ENCODE results near the gene MOB3A. TPM values are rescaled to one million over a fixed set of nuclear protein-coding genes. Genes with fewer than 3 reads are reported as not detected.

Gene MOB3A
- polyA plus RNA-seq, 1 donor (not counting 4 experiments of a cell fraction or from before 2014, with no cell fraction given) = 34.2 TPM

DNA sequence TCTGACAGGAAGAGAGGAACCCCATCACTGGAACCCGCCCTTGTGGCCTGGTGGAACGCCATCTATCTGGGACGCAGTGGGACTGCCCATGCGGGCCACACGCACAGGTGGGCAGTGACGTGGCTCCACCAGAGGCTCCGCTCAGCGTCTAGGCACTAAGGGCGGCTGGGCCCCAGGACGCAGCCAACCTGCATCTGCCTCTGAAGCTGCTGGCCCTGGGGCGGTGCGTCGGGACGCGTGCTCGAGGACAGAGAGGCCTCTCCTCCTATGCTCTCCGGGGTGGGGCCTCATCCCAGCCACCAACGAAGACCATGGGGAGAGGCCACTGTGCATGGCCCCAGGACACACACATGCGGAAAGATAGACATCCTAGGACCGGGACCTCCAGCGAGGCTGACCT is 18.7 kb upstream of the MOB3A start:
- no peak for DNase-seq (ENCODE audit: low read depth, low spot score)
- peaks cover 53 to 70% of the 10 kb centered on the region in 2 experiments for H3K36me3 ChIP-seq (ENCODE audit: control insufficient read depth in 2 of 2, extremely low read depth in 1 of 2, insufficient read depth in 2 of 2, low read length in 2 of 2)
- no peaks in the 10 kb centered on the region for H3K79me2 ChIP-seq (ENCODE audit: control insufficient read depth, insufficient read depth, low read length)
- H3K27me3 ChIP-seq (ENCODE audit: control insufficient read depth, extremely low read depth, insufficient read depth, low read length) = no peaks in the 10 kb centered on the region
- no peak overlapping the region for H3K27ac ChIP-seq (ENCODE audit: control insufficient read depth, insufficient read depth, low read length)
- H3K9ac ChIP-seq (ENCODE audit: control insufficient read depth, extremely low read depth, insufficient read depth, low read length) = no peak overlapping the region
- no peak overlapping the region for H2AFZ ChIP-seq (ENCODE audit: control insufficient read depth, low read length)
- no peak for TF ChIP-seq EZH2 (IDR thresholded peaks at IDR 0.05; ENCODE audit: low read length)
- TF ChIP-seq, protein P1, sequence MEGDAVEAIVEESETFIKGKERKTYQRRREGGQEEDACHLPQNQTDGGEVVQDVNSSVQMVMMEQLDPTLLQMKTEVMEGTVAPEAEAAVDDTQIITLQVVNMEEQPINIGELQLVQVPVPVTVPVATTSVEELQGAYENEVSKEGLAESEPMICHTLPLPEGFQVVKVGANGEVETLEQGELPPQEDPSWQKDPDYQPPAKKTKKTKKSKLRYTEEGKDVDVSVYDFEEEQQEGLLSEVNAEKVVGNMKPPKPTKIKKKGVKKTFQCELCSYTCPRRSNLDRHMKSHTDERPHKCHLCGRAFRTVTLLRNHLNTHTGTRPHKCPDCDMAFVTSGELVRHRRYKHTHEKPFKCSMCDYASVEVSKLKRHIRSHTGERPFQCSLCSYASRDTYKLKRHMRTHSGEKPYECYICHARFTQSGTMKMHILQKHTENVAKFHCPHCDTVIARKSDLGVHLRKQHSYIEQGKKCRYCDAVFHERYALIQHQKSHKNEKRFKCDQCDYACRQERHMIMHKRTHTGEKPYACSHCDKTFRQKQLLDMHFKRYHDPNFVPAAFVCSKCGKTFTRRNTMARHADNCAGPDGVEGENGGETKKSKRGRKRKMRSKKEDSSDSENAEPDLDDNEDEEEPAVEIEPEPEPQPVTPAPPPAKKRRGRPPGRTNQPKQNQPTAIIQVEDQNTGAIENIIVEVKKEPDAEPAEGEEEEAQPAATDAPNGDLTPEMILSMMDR (optimal IDR thresholded peaks at IDR 0.05 in 1 of 3, IDR thresholded peaks at IDR 0.05 in 1 of 3, conservative IDR thresholded peaks at IDR 0.05 in 1 of 3; ENCODE audit: extremely low read depth in 1 of 3, insufficient read depth in 2 of 3, low read length in 3 of 3) = no peak
- no peaks in the 10 kb centered on the region for H3K9me1 ChIP-seq (ENCODE audit: control insufficient read depth, extremely low read depth, insufficient read depth, low read length)
- H4K20me1 ChIP-seq (ENCODE audit: control insufficient read depth, extremely low read depth, insufficient read depth, low read length) = no peaks in the 10 kb centered on the region
- H3K4me1 ChIP-seq (ENCODE audit: control insufficient read depth, extremely low read depth, insufficient read depth, low read length) = no peaks in the 10 kb centered on the region
- no peak for FAIRE-seq
- dilution Hi-C loops (cut with MboI; ENCODE audit: extremely low pct_ligation_motif_present, low sequenced_read_pairs) = no loop called here
- no peaks in the 10 kb centered on the region for H3K9me3 ChIP-seq (ENCODE audit: control insufficient read depth, low read depth, low read length)
- H3K4me3 ChIP-seq (ENCODE audit: control insufficient read depth in 2 of 3, extremely low read depth in 1 of 3, insufficient read depth in 2 of 3, low read depth in 1 of 3, low read length in 3 of 3) = no peak overlapping the region
- no peak overlapping the region for H3K4me2 ChIP-seq (ENCODE audit: control insufficient read depth, extremely low read depth, insufficient read depth, low read depth, low read length)

DNA sequence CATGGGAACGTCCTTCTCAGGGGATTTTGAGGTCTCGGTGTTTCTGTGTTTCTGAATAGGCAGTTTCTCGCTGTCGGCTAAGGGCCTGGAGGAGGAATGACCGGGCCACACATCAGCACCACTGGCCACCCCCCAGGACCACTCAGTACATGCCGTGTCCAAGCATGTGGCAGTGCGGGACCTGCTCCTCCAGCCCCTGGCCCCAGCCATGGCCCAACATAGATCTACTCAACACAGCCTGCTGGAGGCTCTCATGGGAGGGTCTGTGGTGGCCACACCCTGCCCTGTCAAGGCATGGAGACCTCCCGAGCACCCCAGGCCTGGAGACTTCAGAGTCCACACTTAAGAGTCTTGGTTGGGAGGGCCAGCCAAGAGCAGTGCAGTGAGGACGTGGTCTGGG is 18.1 kb upstream of the MOB3A start:
- H3K4me3 ChIP-seq (ENCODE audit: control insufficient read depth in 2 of 3, extremely low read depth in 1 of 3, insufficient read depth in 2 of 3, low read depth in 1 of 3, low read length in 3 of 3) = no peak overlapping the region
- no peak for FAIRE-seq

More for the DNA sequence above, 18.1 kb upstream of the MOB3A start:
- TF ChIP-seq, protein P1 (optimal IDR thresholded peaks at IDR 0.05 in 1 of 3, IDR thresholded peaks at IDR 0.05 in 1 of 3, conservative IDR thresholded peaks at IDR 0.05 in 1 of 3; ENCODE audit: extremely low read depth in 1 of 3, insufficient read depth in 2 of 3, low read length in 3 of 3) = no peak
- TF ChIP-seq EZH2 (IDR thresholded peaks at IDR 0.05; ENCODE audit: low read length) = no peak
- Histone ChIP-seq H3K4me2 (ENCODE audit: control insufficient read depth, extremely low read depth, insufficient read depth, low read depth, low read length) (no peak overlapping the region), H3K27ac (ENCODE audit: control insufficient read depth, insufficient read depth, low read length) (no peak overlapping the region), H3K27me3 (ENCODE audit: control insufficient read depth, extremely low read depth, insufficient read depth, low read length) (no peaks in the 10 kb centered on the region), H3K9ac (ENCODE audit: control insufficient read depth, extremely low read depth, insufficient read depth, low read length) (no peak overlapping the region), H3K9me3 (ENCODE audit: control insufficient read depth, low read depth, low read length) (no peaks in the 10 kb centered on the region), H4K20me1 (ENCODE audit: control insufficient read depth, extremely low read depth, insufficient read depth, low read length) (no peaks in the 10 kb centered on the region), H3K4me1 (ENCODE audit: control insufficient read depth, extremely low read depth, insufficient read depth, low read length) (no peaks in the 10 kb centered on the region), H3K79me2 (ENCODE audit: control insufficient read depth, insufficient read depth, low read length) (no peaks in the 10 kb centered on the region), H3K36me3 (ENCODE audit: control insufficient read depth in 2 of 2, extremely low read depth in 1 of 2, insufficient read depth in 2 of 2, low read length in 2 of 2) (peaks cover 56 to 73% of the 10 kb centered on the region in 2 experiments), H3K9me1 (ENCODE audit: control insufficient read depth, extremely low read depth, insufficient read depth, low read length) (no peaks in the 10 kb centered on the region), H2AFZ (ENCODE audit: control insufficient read depth, low read length) (no peak overlapping the region)
- no peak for DNase-seq (ENCODE audit: low read depth, low spot score)
- dilution Hi-C loops (cut with MboI; ENCODE audit: extremely low pct_ligation_motif_present, low sequenced_read_pairs) = no loop called here
